KOPT-K1 (cell line): ENCODE measurements around the gene ASIP.
A peak's percentile ranks its signal among the peaks of the same experiment; 100 is the strongest.
"Not testable (repeated sequence)": the region's sequence is repeated elsewhere in the genome, so short reads cannot be mapped to it uniquely, and the experiment has no call there.

ENCODE experiments used
- H3K27ac ChIP-seq: fragments of 200-600 bp; sonication (generic); 2 replicates; pipeline ENCODE4 v1.5.1; 2016; ENCODE audit warnings: antibody characterized with exemption, mild to moderate bottlenecking, low read depth, low read length; ENCODE audit not compliant: poor library complexity, severe bottlenecking
- H3K36me3 ChIP-seq: fragments of 200-600 bp; sonication (generic); 2 replicates; pipeline ENCODE4 v1.5.1; 2017; ENCODE audit warnings: antibody characterized with exemption, mild to moderate bottlenecking, low read length, moderate library complexity; ENCODE audit not compliant: insufficient read depth
- H3K9me3 ChIP-seq: fragments of 200-600 bp; sonication (generic); 2 replicates; pipeline ENCODE4 v1.5.1; 2017; ENCODE audit warnings: antibody characterized with exemption, low read length, mild to moderate bottlenecking; ENCODE audit not compliant: insufficient read depth, poor library complexity, severe bottlenecking

Gene ASIP, protein sequence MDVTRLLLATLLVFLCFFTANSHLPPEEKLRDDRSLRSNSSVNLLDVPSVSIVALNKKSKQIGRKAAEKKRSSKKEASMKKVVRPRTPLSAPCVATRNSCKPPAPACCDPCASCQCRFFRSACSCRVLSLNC

GRCh38 chr20:34240693-34241615 is at the start of gene ASIP:
ASIP (plus strand) TSS chr20:34241423; CDS start chr20:34260375, 18,952 bp downstream.
- Histone ChIP-seq H3K27ac (peak within 1 kb of the TSS; percentile 49), H3K36me3 (no peaks in the 10 kb centered on the region)

DNA sequence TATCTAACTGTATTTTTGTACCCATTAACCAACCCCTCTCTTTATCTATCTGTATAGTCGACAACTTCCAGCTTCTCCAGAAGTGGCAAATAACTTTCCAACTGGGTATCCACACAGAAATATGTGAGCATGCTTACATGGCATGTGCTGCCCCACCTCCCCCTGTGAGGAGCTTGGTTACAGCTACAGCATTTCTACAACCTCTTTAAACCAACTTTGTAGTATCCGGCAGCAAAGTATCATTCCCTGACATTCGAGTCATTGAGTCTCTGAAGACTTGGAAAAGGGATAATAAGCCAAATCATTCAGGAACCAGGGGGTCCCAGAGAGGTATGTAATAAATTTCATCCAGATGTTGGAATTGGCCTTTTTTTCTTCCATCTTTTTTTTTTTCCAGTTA is 48.2 kb upstream of the ASIP start:
- Histone ChIP-seq H3K27ac (no peak overlapping the region), H3K36me3 (no peaks in the 10 kb centered on the region), H3K9me3 (no peaks in the 10 kb centered on the region)

More at GRCh38 chr20:34240693-34241615, at the start of gene ASIP:
- peaks cover 22% of the 10 kb centered on the region for H3K9me3 ChIP-seq

DNA sequence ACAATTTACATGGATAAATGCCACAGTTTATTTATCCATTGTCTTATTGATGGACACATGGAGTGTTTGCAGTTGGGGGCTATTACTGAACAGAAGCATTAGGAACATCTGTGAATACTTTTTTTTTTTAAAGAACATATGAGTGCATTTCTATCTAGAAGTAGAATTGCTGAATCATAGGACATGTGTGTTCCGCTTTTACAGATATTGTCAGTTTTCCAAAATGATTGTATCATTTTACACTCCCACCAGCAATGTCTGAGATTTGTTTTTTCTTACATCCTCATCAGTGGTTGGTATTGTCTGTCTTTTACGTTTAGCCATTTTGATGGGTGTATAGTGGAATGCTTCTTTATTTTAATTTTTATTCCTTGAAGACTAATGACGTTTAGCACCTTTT is 42.0 kb upstream of the ASIP start:
- H3K36me3 ChIP-seq, result no peaks in the 10 kb centered on the region
- no peak overlapping the region for H3K27ac ChIP-seq
- no peaks in the 10 kb centered on the region for H3K9me3 ChIP-seq

- Histone ChIP-seq H3K36me3 (no peaks in the 10 kb centered on the region), H3K9me3 (no peaks in the 10 kb centered on the region), H3K27ac (no peak overlapping the region)
Observed at GRCh38 chr20:34200023-34200422, 41.2 kb upstream of the ASIP start.

DNA sequence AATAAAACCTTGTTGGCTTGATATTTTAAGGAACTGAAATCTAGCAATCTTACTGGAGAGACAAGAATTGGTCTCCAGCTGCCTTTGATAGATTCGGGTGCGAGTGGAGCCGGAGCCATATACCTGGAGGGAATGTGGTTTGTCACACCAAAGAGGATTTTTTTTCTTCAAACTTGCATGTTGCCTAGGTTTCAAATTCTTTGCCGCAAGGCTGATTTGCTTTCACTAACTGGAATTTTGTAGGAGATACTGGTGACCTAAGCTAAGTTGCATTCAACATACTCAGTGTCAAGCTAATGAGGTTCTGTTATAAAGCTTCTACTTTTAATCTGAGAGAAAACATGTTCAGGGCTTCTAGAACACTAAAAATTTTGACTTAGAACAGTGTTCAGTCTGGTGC is 39.7 kb upstream of the ASIP start:
- H3K9me3 ChIP-seq, result peaks cover 6% of the 10 kb centered on the region
- H3K36me3 ChIP-seq, result no peaks in the 10 kb centered on the region
- no peak overlapping the region for H3K27ac ChIP-seq

DNA sequence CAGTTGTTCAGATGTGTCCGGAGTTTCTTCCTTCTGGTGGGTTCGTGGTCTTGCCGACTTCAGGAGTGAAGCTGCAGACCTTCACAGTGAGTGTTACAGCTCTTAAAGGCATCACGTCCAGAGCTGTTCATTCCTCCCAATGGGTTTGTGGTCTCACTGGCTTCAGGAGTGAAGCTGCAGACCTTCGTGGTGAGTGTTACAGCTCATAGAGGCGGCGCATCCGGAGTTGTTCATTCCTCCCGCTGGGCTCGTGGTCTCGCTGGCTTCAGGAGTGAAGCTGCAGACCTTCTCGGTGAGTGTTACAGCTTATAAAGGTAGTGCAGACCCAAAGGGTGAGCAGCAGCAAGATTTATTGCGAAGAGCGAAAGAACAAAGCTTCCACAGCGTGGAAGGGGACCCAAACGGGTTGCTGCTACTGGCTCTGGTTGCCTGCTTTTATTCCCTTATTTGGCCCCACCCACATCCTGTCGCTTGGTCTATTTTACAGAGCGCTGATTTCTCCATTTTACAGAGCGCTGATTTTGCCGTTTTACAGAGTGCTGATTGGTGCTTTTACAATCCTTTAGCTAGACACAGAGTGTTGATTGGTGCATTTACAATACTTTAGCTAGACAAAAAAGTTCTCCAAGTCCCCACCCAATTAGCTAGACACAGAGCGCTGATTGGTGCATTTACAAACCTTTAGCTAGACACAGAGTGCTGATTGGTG is 35.9 kb upstream of the ASIP start:
- not testable (repeated sequence) for H3K27ac ChIP-seq, H3K36me3 ChIP-seq
- peaks cover 20% of the 10 kb centered on the region for H3K9me3 ChIP-seq

DNA sequence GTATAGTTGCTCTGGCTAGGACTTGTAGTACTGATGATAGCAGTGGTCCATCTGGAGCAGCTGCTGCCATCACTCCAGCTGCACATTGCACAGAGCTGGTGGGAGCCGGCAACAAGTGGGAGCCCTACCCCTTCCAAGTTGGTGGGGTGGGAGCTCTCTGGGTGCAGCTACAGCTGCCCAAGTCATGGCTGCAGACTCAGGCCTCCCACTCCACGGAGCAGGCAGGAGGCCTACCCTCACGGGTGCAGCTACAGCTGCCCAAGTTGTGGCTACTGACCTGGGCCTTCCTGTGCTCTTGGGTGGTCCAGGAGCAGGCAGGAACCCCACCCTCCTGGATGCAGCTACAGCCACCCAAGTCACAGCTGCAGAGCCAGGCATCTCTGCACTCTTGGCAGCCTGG is 32.1 kb upstream of the ASIP start:
- Histone ChIP-seq H3K36me3 (no peaks in the 10 kb centered on the region), H3K9me3 (peaks cover 33% of the 10 kb centered on the region), H3K27ac (no peak overlapping the region)

DNA sequence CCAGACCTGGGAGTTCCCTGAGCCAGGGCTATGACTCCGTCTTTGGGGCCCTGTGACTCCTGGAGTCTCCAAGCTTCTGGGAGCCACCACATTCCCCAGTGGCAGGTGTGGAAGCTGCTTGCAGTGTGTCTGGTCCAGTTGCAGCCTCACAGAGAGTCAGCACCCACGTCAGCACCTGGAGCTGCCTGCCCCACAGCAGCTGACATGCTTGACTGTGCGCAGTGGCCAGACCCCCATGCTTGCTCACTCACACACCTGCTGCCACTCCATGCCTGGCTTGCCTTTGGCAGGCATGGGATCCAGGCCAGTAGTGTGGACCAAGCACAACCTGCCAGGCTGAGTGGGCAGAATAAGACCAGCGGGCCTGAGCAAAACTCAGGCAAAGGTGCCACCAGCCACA is 31.0 kb upstream of the ASIP start:
- Histone ChIP-seq H3K9me3 (peaks cover 33% of the 10 kb centered on the region), H3K27ac (no peak overlapping the region), H3K36me3 (no peaks in the 10 kb centered on the region)

GRCh38 chr20:34211591-34211990 is 29.6 kb upstream of the ASIP start:
- Histone ChIP-seq H3K27ac (no peak overlapping the region), H3K9me3 (peaks cover 27% of the 10 kb centered on the region), H3K36me3 (no peaks in the 10 kb centered on the region)

DNA sequence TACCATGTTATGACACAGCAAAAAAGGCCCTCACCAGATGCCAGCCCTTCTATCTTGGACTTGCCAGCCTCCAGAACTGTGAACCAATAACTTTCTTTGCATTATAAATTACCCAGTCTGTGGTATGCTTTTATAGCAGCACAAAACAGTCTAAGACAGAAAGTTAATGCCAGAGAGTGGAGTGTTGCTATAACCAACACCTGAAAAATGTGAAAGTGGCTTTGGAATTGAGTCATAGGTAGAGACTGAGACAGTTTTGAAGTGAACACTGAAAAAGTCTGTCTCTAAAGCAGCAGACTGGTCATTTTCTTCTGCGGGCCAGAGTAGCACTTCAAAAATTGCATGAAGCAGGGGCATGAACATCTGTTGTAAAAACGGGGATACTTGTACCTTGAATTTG is 28.0 kb upstream of the ASIP start:
- Histone ChIP-seq H3K9me3 (peaks cover 23% of the 10 kb centered on the region), H3K36me3 (no peaks in the 10 kb centered on the region), H3K27ac (no peak overlapping the region)

- Histone ChIP-seq H3K27ac (no peak overlapping the region), H3K36me3 (no peaks in the 10 kb centered on the region)
Observed at GRCh38 chr20:34215711-34216381, 25.4 kb upstream of the ASIP start.

GRCh38 chr20:34216382-34216742 is 24.9 kb upstream of the ASIP start:
- H3K9me3 ChIP-seq, result peaks cover 6% of the 10 kb centered on the region
- H3K27ac ChIP-seq, result no peak overlapping the region
- H3K36me3 ChIP-seq, result no peaks in the 10 kb centered on the region

More at GRCh38 chr20:34215711-34216381, 25.4 kb upstream of the ASIP start:
- H3K9me3 ChIP-seq, result peaks cover 9% of the 10 kb centered on the region

DNA sequence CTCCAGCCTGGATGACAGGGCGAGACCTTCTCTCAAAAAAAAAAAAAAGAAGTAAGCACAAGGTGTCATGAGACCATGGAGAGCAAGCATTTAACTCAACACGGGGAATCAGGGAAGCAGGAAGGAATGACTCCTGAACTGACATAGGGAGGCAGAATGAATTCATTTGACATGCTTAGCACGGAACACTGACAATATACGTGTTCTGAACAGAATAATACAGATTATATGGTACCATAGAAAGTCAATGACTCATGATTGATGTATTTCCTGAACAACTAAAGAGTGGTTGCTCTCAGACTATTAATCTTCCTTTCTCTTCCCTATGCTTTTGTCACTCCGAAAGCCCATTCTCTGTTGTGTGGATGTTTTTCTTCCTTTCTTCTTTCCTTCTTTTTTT is 20.7 kb upstream of the ASIP start:
- Histone ChIP-seq H3K36me3 (no peaks in the 10 kb centered on the region), H3K9me3 (no peaks in the 10 kb centered on the region), H3K27ac (no peak overlapping the region)

DNA sequence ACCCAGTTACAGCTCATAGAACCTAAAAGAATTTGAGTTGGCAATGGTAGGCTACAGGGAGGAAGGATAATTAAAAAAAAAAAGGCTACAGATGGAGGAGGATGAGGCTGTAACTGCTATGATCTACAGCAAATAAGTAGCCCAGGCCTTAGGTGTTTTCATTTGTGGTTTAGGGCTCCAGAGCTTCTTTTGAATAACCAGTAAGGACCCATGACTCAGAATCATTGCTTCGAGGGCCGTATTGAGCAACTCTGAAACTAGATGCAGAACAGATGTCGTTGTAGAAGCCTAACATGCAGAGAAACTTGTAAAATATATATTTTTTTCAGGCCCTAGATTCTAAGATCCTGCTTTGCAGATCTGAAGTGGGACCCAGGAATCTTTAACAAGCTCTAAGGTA is 19.0 kb upstream of the ASIP start:
- Histone ChIP-seq H3K9me3 (no peaks in the 10 kb centered on the region), H3K27ac (no peak overlapping the region), H3K36me3 (no peaks in the 10 kb centered on the region)

GRCh38 chr20:34224251-34224650 is 17.0 kb upstream of the ASIP start:
- H3K36me3 ChIP-seq, H3K27ac ChIP-seq, H3K9me3 ChIP-seq: not testable (repeated sequence)
